ENCODE measurements around the gene CD300LF. TPM values are rescaled to one million over a fixed set of nuclear protein-coding genes. Genes with fewer than 3 reads are reported as not detected.

CD300LF gene
- total and polyA plus RNA-seq, 4 donors, result 0.13 to 1.9 (median 1.0) TPM

- Histone ChIP-seq H3K27me3 (ENCODE audit: control insufficient read depth in 4 of 4, insufficient read depth in 4 of 4, low read length in 3 of 4) (no peaks in the 10 kb centered on the region), H3K36me3 (ENCODE audit: control insufficient read depth in 4 of 4, insufficient read depth in 3 of 4, low read depth in 1 of 4, low read length in 3 of 4) (no peaks in the 10 kb centered on the region), H3K9ac (ENCODE audit: low read depth in 1 of 2, low read length in 2 of 2) (no peak overlapping the region), H3K27ac (ENCODE audit: low read depth in 1 of 2, low read length in 2 of 2) (no peak overlapping the region), H3K9me3 (ENCODE audit: control insufficient read depth in 4 of 4, low read length in 3 of 4) (no peaks in the 10 kb centered on the region), H3K4me1 (ENCODE audit: control insufficient read depth in 4 of 4, insufficient read depth in 4 of 4, low read length in 3 of 4) (no peaks in the 10 kb centered on the region), H3K4me3 (ENCODE audit: low read depth in 1 of 3, low read length in 3 of 3) (no peak overlapping the region)
- TF ChIP-seq TAF1 (conservative IDR thresholded peaks at IDR 0.05) (no peak), HNF4G (IDR thresholded peaks at IDR 0.05) (no peak)
- 96% methylated on average over 3 of the region's 3 CpGs for WGBS
- no peak for DNase-seq (ENCODE audit: low spot score)
These were observed 12.4 kb upstream of the CD300LF start for GRCh38 chr17:74725111-74725510.

GRCh38 chr17:74723891-74724290, 11.2 kb upstream of the CD300LF start:
- Histone ChIP-seq H3K4me3 (ENCODE audit: low read depth in 1 of 3, low read length in 3 of 3) (no peak overlapping the region), H3K9ac (ENCODE audit: low read depth in 1 of 2, low read length in 2 of 2) (no peak overlapping the region), H3K9me3 (ENCODE audit: control insufficient read depth in 4 of 4, low read length in 3 of 4) (no peaks in the 10 kb centered on the region), H3K27ac (ENCODE audit: low read depth in 1 of 2, low read length in 2 of 2) (no peak overlapping the region), H3K36me3 (ENCODE audit: control insufficient read depth in 4 of 4, insufficient read depth in 3 of 4, low read depth in 1 of 4, low read length in 3 of 4) (no peaks in the 10 kb centered on the region), H3K4me1 (ENCODE audit: control insufficient read depth in 4 of 4, insufficient read depth in 4 of 4, low read length in 3 of 4) (no peaks in the 10 kb centered on the region), H3K27me3 (ENCODE audit: control insufficient read depth in 4 of 4, insufficient read depth in 4 of 4, low read length in 3 of 4) (no peaks in the 10 kb centered on the region)
- DNase-seq (ENCODE audit: low spot score), result no peak
- 76% methylated on average over 5 of the region's 5 CpGs for WGBS
- TF ChIP-seq MAX (IDR thresholded peaks at IDR 0.05) (no peak), HNF4A (conservative IDR thresholded peaks at IDR 0.05) (no peak), CTCF (IDR thresholded peaks at IDR 0.05; ENCODE audit: low read depth, low read length, missing input control) (no peak), YY1 (IDR thresholded peaks at IDR 0.05) (no peak), REST (IDR thresholded peaks at IDR 0.05) (no peak), TAF1 (conservative IDR thresholded peaks at IDR 0.05) (no peak), EGR1 (IDR thresholded peaks at IDR 0.05; ENCODE audit: low read depth in 2 of 2) (no peak), JUND (IDR thresholded peaks at IDR 0.05) (no peak), NR2F2 (IDR thresholded peaks at IDR 0.05) (no peak), ZBTB33 (IDR thresholded peaks at IDR 0.05) (no peak), SP1 (IDR thresholded peaks at IDR 0.05) (no peak), ATF3 (IDR thresholded peaks at IDR 0.05) (no peak), FOXA2 (IDR thresholded peaks at IDR 0.05) (no peak), HNF4G (IDR thresholded peaks at IDR 0.05) (no peak), GABPA (IDR thresholded peaks at IDR 0.05 in 1 of 2, conservative IDR thresholded peaks at IDR 0.05 in 1 of 2) (no peak), FOXA1 (IDR thresholded peaks at IDR 0.05) (no peak), RAD21 (IDR thresholded peaks at IDR 0.05) (no peak)

All from liver (tissue), 9 donors.